GM12891 (cell line): ENCODE data around the gene ARRDC4.

Experiments used
- PAX5 ChIP-seq: IDR thresholded peaks from 2 replicates; pipeline ENCODE4 v1.6.1; 2011; ENCODE audit warnings: low read length, moderate library complexity, mild to moderate bottlenecking; ENCODE audit not compliant: insufficient read depth, severe bottlenecking
- POLR2A ChIP-seq: IDR thresholded peaks from 2 replicates; pipeline ENCODE4 v1.6.1; 2011; ENCODE audit warnings: low read depth, low read length, control low read depth
- POLR2AphosphoS5 ChIP-seq: IDR thresholded peaks from 2 replicates; pipeline ENCODE4 v1.6.1; 2011; ENCODE audit warnings: low read depth, low read length, control low read depth
- TAF1 ChIP-seq: IDR thresholded peaks from 2 replicates; pipeline ENCODE4 v1.6.1; 2011; ENCODE audit warnings: low read depth, low read length, control low read depth

DNA sequence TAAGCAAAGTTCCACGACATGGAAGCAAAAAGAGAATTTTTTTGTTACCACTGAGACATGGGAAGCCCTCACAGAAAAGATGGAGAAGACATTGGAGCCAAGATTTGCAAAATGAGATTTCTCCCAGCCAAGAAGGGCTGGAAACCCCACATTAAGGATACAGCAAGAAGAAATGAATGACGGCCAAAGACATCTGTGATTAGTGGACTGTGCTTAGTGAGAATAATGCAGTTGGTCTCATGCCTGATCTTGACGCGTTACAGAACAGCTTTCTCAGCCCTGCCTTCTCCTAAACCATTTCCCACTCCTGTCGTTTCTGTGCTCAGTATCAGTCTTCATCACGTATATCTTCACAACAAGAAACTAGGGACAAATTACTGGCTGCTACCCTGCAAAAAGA is 45.8 kb upstream of the ARRDC4 start:
- TF ChIP-seq POLR2A (no peak), TAF1 (no peak), POLR2AphosphoS5 (no peak), PAX5 (no peak)
